GF-D8 (cell line): ENCODE results near the gene TBCCD1.
A peak's percentile ranks its signal among the peaks of the same experiment; 100 is the strongest.
"Not testable (repeated sequence)": the region's sequence is repeated elsewhere in the genome, so short reads cannot be mapped to it uniquely, and the experiment has no call there.

Experiments used
- DNase-seq: peaks from one replicate; lab custom pipeline; 2025; lab: John Stamatoyannopoulos, UW

Gene TBCCD1

DNA sequence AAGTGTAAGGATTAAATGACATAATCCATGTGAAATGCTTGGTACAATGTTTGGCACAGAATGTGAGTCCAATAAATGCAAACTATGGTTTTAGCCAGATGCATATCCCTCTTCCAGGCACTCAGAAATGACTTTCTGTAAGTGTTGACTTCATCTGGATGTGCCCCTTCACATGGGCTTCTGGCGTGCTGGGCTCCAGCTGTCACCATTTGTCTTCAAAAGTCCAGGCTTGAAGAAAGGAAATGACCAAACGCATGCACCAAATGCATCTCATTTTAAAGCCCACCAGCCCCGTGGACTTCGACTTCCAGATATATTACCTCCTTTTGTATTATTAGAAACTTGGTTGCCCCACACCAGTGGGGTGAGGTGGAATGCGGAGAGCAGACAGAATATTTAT, 46.7 kb downstream of the TBCCD1 start:
- DNase-seq, result no peak

DNA sequence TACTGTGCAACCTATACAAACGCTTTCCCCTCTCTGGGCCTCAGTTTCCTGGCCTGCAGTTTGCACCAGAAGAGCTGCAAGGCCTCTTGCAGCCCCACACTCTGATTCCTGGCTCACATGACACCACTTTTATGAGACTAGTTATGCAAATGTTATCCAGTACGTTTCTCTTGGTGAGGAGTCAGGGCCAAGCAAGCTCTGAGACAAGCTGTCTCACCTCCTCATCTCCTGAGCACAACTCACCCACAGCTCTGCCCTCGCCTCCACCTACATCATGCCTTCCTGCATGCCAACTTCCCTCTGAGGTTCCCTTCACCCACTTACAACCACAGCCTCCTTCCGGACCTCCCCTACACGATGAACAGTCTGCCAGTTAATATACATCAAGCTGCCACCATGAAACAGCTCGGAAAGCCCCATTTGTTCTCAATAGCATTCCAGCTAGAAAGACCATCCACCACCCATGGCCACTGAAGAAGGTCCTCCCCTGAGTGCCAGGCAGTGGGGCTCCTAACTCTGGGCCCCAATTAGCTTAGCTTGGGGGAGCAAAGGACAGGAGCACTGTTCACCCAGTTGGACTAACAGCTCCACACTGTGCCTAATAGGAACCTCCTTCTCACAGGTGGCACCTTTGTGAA, 48.0 kb downstream of the TBCCD1 start:
- DNase-seq, result peak; percentile 81

DNA sequence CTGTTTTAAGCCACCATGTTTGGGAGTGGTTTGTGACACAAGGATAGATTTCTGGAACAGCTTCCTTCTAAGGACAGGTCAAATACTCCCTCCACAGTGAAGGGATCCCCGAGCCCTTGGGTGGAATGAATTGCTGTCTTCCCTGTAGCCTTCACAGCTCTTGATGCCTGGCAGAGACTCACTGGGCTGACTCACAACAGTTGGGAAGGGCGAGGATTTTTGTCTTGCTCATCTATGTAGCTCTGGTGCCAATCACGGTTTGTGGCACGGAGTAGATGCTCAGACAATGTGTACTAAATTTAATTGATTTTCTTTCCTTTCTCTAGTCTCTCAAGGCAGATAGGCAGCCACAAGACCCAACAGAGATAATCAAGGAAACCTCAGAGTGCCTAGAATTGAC, 49.9 kb downstream of the TBCCD1 start:
- DNase-seq, result no peak

DNA sequence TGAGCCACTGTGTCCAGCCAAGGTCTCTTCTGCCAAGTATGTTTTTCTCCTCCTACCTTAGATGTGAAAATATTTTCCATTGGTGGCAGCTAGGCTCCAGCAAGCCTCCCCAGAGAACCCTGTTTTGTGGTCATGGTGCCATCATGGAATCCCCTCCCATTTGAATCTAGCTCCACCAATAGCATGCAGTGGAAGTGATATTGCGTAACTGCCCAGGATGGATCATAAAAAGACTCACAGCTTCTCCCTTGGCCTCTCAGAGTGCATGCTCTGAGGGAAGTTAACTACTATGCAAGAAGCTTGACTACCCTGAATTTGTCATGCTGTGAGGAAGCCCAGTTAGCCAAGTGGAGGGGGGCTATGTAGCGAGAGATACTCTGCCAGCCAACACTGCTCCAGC, 50.5 kb downstream of the TBCCD1 start:
- DNase-seq, result peak; percentile 7

DNA sequence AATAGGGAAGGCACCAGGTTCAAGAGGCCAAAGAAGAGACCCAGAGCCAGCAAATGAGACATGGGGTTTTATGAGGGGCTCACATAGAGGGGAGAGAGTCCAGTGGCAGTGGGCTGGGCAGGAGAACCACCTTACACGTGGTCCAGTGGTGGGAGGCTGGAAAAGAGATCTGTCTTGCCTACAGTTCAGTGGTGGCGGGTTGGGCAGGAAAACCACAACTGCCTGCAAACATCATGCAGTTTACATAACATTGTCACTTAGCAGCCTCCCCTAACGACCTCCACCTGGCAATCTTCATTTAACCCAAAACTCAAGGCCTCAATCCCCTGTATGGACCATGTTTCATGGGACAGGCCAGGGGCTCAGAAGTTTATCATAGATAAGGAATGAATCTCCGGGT, 52.0 kb downstream of the TBCCD1 start:
- DNase-seq, result peak; percentile 87

DNA sequence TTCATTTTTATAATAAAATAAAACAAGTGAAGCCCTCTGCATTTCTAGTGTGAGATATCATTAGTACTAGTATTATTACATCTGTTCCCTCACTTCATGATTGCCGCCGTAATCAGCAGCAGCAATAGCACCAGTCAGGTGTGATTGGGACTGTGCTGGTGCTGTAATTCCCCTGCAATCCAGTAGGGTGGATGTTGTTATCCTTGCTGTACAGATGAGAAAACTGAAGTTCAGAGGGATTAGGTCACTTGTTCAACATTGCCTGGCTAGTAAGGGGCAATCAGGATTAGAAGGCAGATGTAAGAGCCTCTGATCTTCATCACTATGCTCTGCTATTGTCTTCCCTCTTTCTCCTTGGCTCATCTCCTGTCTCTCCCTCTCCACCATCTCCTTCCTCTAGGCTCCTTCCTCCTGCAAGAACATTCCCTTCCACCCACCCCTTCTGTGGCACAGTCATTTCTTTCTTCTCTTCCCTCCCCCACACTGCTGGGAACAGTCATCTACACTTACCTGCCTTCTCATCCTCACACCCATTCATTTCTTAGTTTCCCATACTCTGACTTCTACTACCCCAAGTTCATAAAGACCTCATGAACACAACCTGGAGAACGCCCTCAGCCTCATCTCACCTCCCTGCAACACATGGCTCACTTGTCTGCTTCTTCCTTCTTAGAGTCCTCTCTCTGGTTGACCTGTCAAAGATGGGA, 52.7 kb downstream of the TBCCD1 start:
- DNase-seq, result peak; percentile 13

DNA sequence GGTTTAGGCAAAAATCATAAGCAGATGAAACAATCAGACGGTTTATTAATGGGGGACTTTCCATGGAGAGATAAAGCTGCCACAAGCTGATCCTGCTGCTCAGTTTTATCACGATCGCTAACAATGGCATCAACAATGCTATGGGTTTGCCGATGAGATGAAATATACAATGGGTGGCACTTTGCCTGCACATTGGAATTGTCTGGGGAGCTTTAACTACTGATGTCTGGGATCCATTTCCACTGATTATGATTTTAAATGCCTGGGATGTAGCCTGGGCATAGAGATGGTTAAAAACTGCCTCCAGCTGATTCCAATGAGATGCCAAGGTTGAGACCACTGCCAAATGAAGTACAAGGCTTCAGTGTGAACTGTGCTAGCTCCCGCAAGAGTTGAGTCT, 53.8 kb downstream of the TBCCD1 start:
- DNase-seq, result no peak

DNA sequence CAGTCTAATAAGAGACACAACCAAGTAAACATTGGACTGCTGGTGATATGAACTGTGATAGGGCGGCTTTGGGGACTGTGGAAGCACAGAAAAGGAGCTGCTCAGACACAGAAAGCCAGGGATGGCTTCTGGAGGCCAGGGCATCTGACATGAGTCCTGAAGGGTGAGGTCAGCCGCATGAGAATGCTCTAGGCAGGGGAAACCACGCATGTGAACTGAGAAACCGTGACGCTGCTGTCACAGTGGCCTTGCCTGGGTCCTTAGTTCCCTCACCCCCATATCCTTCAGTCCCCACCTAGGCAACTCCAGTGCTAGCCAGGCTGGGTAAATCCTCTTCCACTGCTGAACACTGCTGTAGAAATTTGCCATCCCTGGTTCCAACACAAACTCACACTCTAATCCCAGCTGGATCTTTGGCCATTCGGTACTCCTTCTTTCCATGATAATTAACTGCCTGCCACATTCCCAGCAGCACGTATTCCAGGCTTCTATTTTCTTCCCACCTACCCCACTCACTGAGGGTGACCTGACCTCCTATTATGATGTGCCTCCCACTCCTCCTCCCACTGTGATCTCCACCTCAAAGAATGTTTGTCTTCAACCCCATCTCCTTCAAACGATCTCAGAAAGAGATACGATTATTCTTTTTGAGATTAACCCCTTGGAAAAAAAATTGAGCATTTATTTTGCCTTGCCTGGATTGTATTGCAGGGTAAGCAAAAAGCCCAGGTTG, 54.4 kb downstream of the TBCCD1 start:
- DNase-seq, result no peak

DNA sequence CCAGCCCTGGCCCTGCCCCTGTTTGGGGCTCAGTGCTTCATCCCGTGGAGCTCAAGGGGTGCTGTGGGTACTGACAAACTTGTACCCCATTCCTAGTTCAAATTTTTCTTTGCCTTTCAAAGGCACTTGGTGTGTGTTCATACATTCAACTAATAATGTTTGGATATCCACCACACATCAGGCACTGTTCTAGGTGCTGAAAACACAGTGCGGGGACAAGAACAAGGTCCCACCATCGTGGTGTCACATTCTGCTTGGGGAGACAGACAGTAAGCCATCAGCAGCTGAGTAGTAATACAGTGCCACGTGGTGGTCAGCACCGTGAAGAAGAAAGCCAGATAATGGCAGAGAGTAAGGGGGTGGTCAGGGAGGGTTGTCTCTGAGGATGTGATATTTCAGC, 55.4 kb downstream of the TBCCD1 start:
- DNase-seq, result no peak

DNA sequence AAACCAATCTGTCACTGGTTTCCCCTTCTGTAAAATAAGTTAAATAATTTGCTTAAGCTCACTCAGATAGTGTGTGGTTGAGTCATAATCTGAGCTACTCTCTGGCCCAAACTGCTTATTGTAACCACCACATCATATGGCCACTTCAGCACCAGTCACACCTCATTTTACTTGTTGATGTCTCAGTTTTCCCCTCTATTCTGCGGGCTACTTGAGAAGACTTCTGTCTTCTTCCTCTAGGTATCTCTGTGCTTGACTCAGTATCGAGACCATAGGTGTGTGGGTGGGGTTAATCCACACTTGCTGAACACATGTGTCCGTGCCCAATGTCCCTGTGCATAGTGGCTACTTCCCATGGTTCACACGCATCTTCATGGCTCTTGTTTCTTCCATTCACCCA, 55.9 kb downstream of the TBCCD1 start:
- no peak for DNase-seq

DNA sequence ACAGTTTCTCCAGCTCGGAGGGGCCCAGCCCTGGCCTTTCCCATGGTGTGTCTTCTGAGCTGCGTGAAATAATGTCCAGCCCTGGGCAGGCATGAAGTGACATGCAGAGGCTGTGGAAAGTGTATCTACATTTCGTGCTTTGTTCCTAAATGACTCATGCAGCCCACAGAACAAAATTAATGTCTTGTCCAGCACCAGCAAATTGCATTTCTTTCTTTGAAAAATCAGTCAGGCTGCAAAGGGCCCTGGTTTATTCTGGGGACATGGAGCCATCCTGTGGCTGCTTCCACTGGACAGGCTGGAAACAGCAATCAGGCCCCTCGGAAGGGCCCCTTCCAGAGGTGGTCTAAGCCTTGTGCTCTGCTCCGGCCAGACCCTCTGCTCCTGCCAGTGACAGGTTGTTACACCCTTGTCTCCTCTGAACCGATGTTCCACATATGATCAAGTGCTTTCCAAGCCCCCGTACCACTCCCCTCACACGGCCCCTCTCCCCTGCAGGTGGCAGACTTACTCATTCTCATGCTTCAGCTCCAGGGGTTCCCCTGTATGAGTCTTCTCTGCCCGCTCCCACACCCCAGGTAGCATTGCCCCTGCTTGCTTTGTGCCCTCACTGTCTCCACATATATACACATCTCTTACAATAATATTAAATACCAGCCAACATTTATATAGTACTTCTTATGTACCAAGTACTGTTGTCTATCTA, 56.6 kb downstream of the TBCCD1 start:
- no peak for DNase-seq

DNA sequence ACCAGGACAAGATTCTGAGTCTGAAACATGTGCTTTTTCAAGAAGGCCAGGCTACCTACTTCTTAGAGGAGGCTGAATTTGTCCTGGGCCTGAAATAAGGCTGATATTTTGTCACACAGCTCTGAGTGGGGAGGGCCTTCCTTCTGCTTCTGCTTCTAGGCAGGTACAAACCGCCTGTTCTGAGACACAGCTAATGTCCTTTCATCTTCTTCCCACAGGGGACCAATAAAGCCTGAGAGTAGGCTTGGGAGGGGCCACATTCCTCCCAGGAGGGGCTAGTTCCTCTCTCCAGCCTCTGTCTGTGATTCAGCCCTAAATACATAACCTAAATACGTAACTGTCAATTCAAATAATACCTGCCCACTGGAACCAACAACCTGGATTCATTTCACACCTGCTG, 57.7 kb downstream of the TBCCD1 start:
- peak; percentile 4 for DNase-seq

DNA sequence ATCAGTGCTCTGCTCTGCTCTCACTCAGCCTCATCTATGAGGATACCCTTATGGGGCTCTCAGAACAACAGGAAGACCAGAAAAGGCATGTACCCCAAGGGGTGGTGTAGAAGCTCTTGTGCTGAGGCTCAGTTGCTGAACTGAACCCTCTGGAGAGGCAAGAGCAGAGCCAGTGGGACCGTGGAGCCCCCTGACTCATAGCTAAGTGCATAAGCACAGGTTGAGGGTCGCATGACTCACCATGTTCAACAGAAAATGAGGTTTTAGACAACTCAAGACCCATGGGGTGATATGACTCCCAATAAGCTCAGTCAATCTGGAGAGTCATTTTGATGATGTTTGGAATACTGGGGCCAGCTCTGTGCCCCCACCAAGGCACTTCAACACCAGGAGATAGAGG, 60.3 kb downstream of the TBCCD1 start:
- DNase-seq, result no peak

DNA sequence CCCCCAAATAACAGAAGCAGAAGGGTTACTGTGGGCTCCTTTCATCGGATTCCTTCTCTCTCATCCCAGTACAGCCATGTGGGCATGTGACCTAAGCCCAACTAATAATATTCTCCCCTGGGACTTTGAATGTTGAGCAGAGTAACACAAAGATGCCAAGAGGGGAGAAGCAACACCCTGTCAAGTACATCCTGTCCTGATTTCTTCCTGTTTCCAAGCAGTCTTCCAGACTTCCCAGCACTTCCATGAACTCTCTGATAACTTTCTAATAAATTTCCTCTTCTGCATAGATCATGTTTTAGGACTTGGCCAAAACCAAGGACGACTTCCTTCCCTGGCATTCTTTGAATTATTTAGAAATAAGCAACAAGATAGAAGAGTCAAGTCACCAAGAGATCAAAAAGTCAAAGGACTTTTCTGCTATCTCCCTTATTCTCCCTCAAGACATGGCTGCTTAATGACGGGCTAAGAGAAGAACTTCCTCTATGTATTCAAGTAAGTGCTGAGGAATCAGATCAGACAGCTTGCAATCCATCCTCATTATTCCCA, 60.9 kb downstream of the TBCCD1 start:
- DNase-seq, result no peak

DNA sequence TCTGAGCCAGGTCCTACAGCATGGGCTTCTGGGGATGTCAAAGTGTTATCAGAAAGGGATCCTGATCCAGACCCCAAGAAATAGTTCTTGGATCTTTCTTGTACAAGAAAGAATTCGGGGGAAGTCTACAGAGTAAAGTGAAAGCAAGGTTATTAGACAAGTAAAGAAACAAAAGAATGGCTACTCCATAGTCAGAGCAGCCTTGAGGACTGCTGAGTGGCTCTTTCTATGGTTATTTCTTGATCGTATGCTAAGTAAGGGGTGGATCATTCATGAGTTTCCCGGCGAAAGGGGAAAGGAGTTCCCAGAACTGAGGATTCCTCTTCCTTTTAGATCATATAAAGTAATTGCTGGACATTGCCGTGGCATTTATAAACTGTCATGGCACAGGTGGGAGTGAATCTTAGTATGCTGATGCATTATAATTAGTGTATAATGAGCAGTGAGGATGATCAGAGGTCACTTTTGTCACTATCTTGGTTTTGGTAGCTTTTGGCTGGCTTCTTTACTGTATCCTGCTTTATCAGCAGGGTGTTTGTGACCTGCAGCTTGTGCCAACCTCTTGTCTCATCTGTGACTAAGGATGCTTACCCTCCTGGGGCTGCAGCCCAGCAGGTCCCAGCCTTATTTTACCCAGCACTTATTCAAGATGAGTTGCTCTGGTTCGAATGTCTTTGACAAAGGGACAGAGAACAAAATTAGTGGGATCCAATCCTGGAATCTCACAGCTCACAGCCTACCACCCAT, 64.0 kb downstream of the TBCCD1 start:
- no peak for DNase-seq

DNA sequence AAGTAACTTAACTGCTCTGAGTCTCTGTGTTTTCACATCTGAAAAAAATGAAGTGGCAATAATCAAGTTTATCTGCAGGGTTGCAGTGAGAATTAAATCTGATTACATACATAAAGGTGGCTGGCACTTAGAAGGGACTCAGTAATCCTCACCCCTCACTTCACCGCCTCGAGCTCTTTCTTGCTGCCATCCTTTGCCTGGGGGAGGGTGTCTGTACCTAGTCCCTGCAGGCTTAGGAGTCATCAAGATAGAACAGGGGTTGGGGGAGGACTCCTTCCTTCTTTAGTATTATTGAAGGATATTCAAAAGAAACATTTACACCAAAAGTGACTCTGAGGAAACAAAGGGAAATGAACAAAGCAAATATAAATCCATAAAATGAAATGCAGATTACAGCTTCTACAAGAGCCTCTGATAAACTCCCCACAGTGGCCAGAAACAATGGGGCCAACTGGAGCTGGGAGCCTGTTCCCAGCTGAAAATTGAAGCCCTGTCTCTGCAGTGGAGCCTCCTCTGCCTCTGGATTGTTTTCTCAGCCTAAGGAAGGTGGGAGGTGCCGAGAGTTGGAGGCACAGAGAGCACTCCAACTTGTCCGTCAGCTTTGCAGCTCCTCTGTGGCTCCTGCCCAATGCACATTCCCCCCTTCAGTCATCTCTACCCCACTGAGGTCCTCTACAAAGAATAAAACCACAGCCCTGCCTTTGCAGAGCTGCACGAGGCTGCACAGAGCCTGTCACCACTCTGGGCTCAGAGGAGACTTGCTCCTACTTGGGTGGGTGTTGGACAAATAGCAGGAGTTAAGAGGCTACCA, 64.8 kb downstream of the TBCCD1 start:
- DNase-seq, result no peak

DNA sequence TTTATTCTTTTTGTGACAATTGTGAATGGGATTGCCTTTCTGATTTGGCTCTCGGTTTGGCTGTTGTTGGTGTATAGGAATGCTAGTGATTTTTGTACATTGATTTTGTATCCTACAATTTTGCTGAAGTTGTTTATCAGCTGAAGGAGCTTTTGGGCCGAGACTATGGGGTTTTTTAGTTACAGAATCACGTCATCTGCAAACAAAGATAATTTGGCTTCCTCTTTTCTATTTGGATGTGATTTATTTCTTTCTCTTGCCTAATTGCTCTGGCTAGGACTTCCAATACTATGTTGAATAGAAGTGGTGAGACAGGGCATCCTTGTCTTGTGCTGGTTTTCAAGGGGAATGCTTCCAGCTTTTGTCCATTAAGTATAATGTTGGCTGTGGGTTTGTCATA, 67.2 kb downstream of the TBCCD1 start:
- DNase-seq, result not testable (repeated sequence)

DNA sequence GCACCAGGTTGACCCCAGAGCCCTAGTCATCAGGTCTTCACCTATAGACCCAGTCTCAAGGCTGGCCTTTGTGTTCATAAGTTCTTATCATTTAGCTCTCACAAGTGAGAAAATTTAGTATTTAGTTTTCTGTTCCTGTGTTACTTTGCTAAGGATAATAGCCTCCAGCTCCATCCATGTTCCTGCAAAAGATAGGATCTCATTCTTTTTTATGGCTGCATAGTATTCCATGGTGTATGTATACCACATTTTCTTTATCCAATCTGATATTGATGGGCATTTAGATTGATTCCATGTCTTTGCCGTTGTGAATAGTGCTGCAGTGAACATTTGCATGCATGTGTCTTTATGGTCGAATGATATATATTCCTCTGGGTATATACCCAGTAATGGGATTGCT, 69.1 kb downstream of the TBCCD1 start:
- not testable (repeated sequence) for DNase-seq

DNA sequence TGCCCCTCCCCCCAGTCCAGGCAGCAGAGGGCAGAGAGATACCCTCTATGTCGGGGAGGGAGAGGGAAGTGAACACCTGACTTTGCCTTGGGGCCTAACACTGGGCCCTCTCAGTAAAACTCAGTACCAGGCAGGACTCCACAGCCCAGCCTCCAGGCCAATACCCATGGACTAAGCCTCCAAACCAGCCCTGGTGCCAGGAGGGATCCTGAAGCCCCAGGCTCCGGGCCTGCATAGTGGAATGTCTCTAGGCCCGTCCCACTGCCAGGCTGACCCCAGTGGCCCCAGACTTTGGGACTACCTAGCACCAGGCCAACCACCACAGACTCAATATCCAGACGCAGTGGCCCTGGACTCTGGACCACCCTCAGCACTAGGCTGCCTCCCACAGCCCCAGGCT, 69.5 kb downstream of the TBCCD1 start:
- DNase-seq, result no peak

DNA sequence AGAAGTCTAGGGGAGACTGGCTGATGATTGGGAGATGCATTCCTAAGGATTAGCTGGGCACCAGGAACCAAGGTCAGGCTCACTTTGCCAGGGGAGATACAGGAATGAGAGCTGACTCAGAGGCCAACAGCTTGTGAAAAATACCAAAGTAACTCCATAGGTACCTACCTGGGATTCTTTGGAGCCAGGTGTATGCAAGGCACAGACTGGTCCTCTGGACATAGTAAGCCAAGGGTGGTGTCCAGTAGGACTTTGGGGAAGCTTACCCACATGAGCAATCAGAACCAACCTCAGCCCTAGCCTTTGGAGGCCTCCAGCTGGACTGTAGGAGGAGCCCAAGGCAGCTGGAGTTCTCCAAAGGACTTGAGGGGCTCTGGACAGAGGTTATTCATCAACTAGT, 70.5 kb downstream of the TBCCD1 start:
- DNase-seq, result no peak
